IPS-18a (cell line): ENCODE results near the gene ELOA.

ENCODE experiments used
- H3K27ac ChIP-seq: one replicate; pipeline ENCODE4 v1.5.1; 2013; ENCODE audit warnings: low read length
- H3K27me3 ChIP-seq: one replicate; pipeline ENCODE4 v1.6.1; 2013; ENCODE audit warnings: mild to moderate bottlenecking, low read length; ENCODE audit not compliant: control insufficient read depth, insufficient read depth
- H3K36me3 ChIP-seq: one replicate; pipeline ENCODE4 v1.6.1; 2013; ENCODE audit warnings: low read depth, low read length; ENCODE audit not compliant: control insufficient read depth
- H3K4me1 ChIP-seq: one replicate; pipeline ENCODE4 v1.6.1; 2013; ENCODE audit warnings: low read depth, low read length; ENCODE audit not compliant: control insufficient read depth
- H3K4me3 ChIP-seq: one replicate; pipeline ENCODE4 v1.5.1; 2013; ENCODE audit warnings: low read length
- H3K9ac ChIP-seq: one replicate; pipeline ENCODE4 v1.6.1; 2013; ENCODE audit warnings: mild to moderate bottlenecking, low read length, moderate library complexity
- H3K9me3 ChIP-seq: one replicate; pipeline ENCODE4 v1.6.1; 2013; ENCODE audit warnings: low read depth, low read length; ENCODE audit not compliant: control insufficient read depth

ELOA gene

GRCh38 chr1:23745515-23745914, 2.2 kb downstream of the ELOA start:
- Histone ChIP-seq H3K4me1 (peaks cover 12% of the 10 kb centered on the region), H3K27me3 (no peaks in the 10 kb centered on the region), H3K27ac (no peak overlapping the region), H3K9me3 (no peaks in the 10 kb centered on the region), H3K36me3 (peaks cover 15% of the 10 kb centered on the region), H3K4me3 (no peak overlapping the region), H3K9ac (no peak overlapping the region)

GRCh38 chr1:23748016-23748415, 4.7 kb downstream of the ELOA start:
- Histone ChIP-seq H3K9me3 (no peaks in the 10 kb centered on the region), H3K4me1 (peaks cover 6% of the 10 kb centered on the region), H3K36me3 (peaks cover 40% of the 10 kb centered on the region), H3K27ac (no peak overlapping the region), H3K4me3 (no peak overlapping the region), H3K27me3 (no peaks in the 10 kb centered on the region), H3K9ac (no peak overlapping the region)

GRCh38 chr1:23751050-23751814, 8.0 kb downstream of the ELOA start:
- Histone ChIP-seq H3K36me3 (peaks cover 73% of the 10 kb centered on the region), H3K9me3 (no peaks in the 10 kb centered on the region), H3K27ac (no peak overlapping the region), H3K4me1 (no peaks in the 10 kb centered on the region), H3K4me3 (no peak overlapping the region), H3K27me3 (no peaks in the 10 kb centered on the region), H3K9ac (no peak overlapping the region)

GRCh38 chr1:23751815-23752200, 8.5 kb downstream of the ELOA start:
- peaks cover 78% of the 10 kb centered on the region for H3K36me3 ChIP-seq
- H3K9ac ChIP-seq: no peak overlapping the region
- H3K9me3 ChIP-seq: no peaks in the 10 kb centered on the region
- no peak overlapping the region for H3K4me3 ChIP-seq
- no peaks in the 10 kb centered on the region for H3K27me3 ChIP-seq
- no peak overlapping the region for H3K27ac ChIP-seq
- no peaks in the 10 kb centered on the region for H3K4me1 ChIP-seq

GRCh38 chr1:23752909-23753308, 9.6 kb downstream of the ELOA start:
- Histone ChIP-seq H3K27ac (no peak overlapping the region), H3K4me1 (no peaks in the 10 kb centered on the region), H3K4me3 (no peak overlapping the region), H3K36me3 (peaks cover 85% of the 10 kb centered on the region), H3K9ac (no peak overlapping the region), H3K27me3 (no peaks in the 10 kb centered on the region), H3K9me3 (no peaks in the 10 kb centered on the region)

- H3K4me1 ChIP-seq: no peaks in the 10 kb centered on the region
- no peak overlapping the region for H3K9ac ChIP-seq
- H3K9me3 ChIP-seq: no peaks in the 10 kb centered on the region
- H3K4me3 ChIP-seq: no peak overlapping the region
- H3K36me3 ChIP-seq: peaks cover 93% of the 10 kb centered on the region
- H3K27me3 ChIP-seq: no peaks in the 10 kb centered on the region
- H3K27ac ChIP-seq: no peak overlapping the region
Measured at GRCh38 chr1:23756676-23757075, 13.4 kb downstream of the ELOA start.

- Histone ChIP-seq H3K36me3 (peaks cover 86% of the 10 kb centered on the region), H3K9me3 (no peaks in the 10 kb centered on the region), H3K27me3 (no peaks in the 10 kb centered on the region), H3K4me3 (no peak overlapping the region), H3K27ac (no peak overlapping the region), H3K9ac (no peak overlapping the region), H3K4me1 (no peaks in the 10 kb centered on the region)
Measured at GRCh38 chr1:23757812-23758211, 14.5 kb downstream of the ELOA start.

- Histone ChIP-seq H3K4me1 (no peaks in the 10 kb centered on the region), H3K27me3 (no peaks in the 10 kb centered on the region), H3K9me3 (no peaks in the 10 kb centered on the region), H3K36me3 (peaks cover 76% of the 10 kb centered on the region), H3K9ac (no peak overlapping the region), H3K27ac (no peak overlapping the region), H3K4me3 (no peak overlapping the region)
Measured at GRCh38 chr1:23759277-23759676, 16.0 kb downstream of the ELOA start.

- H3K27ac ChIP-seq: no peak overlapping the region
Measured at GRCh38 chr1:23763041-23763577, 19.8 kb downstream of the ELOA start.

GRCh38 chr1:23768733-23769132, 25.5 kb downstream of the ELOA start:
- Histone ChIP-seq H3K36me3 (no peaks in the 10 kb centered on the region), H3K4me3 (no peak overlapping the region), H3K27ac (no peak overlapping the region), H3K9me3 (no peaks in the 10 kb centered on the region), H3K9ac (no peak overlapping the region), H3K27me3 (no peaks in the 10 kb centered on the region), H3K4me1 (no peaks in the 10 kb centered on the region)

More at GRCh38 chr1:23763041-23763577, 19.8 kb downstream of the ELOA start:
- H3K9me3 ChIP-seq: no peaks in the 10 kb centered on the region
- no peaks in the 10 kb centered on the region for H3K4me1 ChIP-seq
- peaks cover 41% of the 10 kb centered on the region for H3K36me3 ChIP-seq
- no peak overlapping the region for H3K9ac ChIP-seq
- H3K27me3 ChIP-seq: no peaks in the 10 kb centered on the region
- no peak overlapping the region for H3K4me3 ChIP-seq

- H3K4me1 ChIP-seq: no peaks in the 10 kb centered on the region
- H3K4me3 ChIP-seq: no peak overlapping the region
- no peak overlapping the region for H3K27ac ChIP-seq
- no peaks in the 10 kb centered on the region for H3K9me3 ChIP-seq
- H3K36me3 ChIP-seq: no peaks in the 10 kb centered on the region
- H3K9ac ChIP-seq: no peak overlapping the region
- H3K27me3 ChIP-seq: no peaks in the 10 kb centered on the region
Measured at GRCh38 chr1:23772049-23772853, 29.0 kb downstream of the ELOA start.
